Brain microvascular endothelial cell (primary cell): ENCODE data around the gene CFAP46.

Experiments
- DNase-seq: peaks from one replicate; pipeline ENCODE4 v3.0.0-alpha.2; 2020
- H3K27ac ChIP-seq: fragments of 250-450 bp; sonication (Bioruptor Pico); 2 replicates; pipeline ENCODE4 v1.5.1; 2020; ENCODE audit warnings: mild to moderate bottlenecking, moderate library complexity
- H3K27me3 ChIP-seq: fragments of 250-450 bp; sonication (Bioruptor Pico); replicated peaks from 2 replicates; pipeline ENCODE4 v1.5.1; 2020; ENCODE audit warnings: mild to moderate bottlenecking
- H3K36me3 ChIP-seq: fragments of 250-450 bp; sonication (Bioruptor Pico); replicated peaks from 2 replicates; pipeline ENCODE4 v1.5.1; 2020; ENCODE audit warnings: mild to moderate bottlenecking
- H3K4me3 ChIP-seq: 2 replicates; pipeline ENCODE4 v1.5.1; 2011; ENCODE audit warnings: low read depth, mild to moderate bottlenecking, control low read depth, low read length, moderate library complexity
- in situ Hi-C: cut with HindIII; loops from 2 replicates; pipeline ENCODE4 v1.10.0; 2017; ENCODE audit warnings: low sequenced_read_pairs, low pct_ligation_motif_present
- TF ChIP-seq, protein P1 (sequence below): IDR thresholded peaks from 2 replicates; pipeline ENCODE4 v1.5.1; 2011; ENCODE audit warnings: low read depth, mild to moderate bottlenecking, moderate library complexity, low read length, control low read depth, inconsistent platforms; ENCODE audit errors: missing control alignments

The CFAP46 gene

DNA sequence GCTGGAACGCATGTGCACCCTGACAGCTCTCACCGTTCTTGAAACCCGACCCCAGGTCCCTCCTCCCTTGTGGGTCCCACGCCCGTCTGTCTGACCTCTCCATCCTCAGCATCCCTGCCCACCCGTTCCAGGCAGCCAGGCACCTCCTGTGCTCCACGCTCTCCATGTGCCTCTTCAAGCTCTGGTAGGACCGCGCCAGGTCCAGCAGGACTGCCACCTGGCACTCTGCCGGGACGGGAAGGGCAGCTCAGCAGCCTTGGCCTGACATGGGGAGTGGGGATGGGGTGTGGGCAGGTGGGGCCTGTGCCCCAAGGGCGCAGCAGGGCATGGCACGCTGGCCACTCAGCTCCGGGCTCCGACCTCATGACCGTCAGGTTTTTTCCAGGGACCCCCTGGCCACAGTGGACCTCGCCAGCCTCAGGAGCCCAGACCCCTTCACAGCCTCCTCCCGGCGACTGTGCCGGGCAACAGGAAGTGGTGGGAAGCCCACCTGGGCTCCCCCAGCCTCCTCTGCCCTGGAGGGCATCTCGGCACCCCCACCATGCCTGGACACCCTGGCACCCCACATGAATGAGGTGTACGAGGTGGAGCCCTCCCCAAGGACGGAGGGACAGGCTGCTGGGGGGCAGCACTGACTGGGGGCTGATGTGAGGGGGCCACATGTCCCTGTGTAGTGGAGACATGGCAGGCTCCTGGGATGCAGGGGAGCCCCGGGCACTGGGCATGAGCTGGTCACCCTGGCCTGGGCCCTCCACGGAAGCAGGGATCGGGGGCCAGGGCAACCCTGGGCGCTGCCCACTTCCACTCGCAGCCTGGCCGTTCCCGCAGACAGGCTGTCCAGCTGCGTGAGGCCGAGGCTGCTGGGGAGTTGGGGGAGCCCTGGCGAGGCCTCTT is 131.3 kb downstream of the CFAP46 start:
- H3K4me3 ChIP-seq: no peak overlapping the region
- no peaks in the 10 kb centered on the region for H3K36me3 ChIP-seq
- H3K27me3 ChIP-seq: no peaks in the 10 kb centered on the region
- DNase-seq: no peak
- H3K27ac ChIP-seq: no peak overlapping the region
- in situ Hi-C loops: no loop called here
- TF ChIP-seq, protein P1, sequence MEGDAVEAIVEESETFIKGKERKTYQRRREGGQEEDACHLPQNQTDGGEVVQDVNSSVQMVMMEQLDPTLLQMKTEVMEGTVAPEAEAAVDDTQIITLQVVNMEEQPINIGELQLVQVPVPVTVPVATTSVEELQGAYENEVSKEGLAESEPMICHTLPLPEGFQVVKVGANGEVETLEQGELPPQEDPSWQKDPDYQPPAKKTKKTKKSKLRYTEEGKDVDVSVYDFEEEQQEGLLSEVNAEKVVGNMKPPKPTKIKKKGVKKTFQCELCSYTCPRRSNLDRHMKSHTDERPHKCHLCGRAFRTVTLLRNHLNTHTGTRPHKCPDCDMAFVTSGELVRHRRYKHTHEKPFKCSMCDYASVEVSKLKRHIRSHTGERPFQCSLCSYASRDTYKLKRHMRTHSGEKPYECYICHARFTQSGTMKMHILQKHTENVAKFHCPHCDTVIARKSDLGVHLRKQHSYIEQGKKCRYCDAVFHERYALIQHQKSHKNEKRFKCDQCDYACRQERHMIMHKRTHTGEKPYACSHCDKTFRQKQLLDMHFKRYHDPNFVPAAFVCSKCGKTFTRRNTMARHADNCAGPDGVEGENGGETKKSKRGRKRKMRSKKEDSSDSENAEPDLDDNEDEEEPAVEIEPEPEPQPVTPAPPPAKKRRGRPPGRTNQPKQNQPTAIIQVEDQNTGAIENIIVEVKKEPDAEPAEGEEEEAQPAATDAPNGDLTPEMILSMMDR: no peak

GRCh38 chr10:132810141-132810806 is 132.1 kb downstream of the CFAP46 start:
- H3K27me3 ChIP-seq: no peaks in the 10 kb centered on the region
- in situ Hi-C loops: no loop called here
- TF ChIP-seq, protein P1: no peak
- H3K36me3 ChIP-seq: no peaks in the 10 kb centered on the region
- H3K27ac ChIP-seq: no peak overlapping the region
- no peak for DNase-seq
- H3K4me3 ChIP-seq: no peak overlapping the region

GRCh38 chr10:132809232-132810140 is 132.9 kb downstream of the CFAP46 start:
- in situ Hi-C loops: no loop called here
- Histone ChIP-seq H3K36me3 (no peaks in the 10 kb centered on the region), H3K27me3 (no peaks in the 10 kb centered on the region), H3K4me3 (no peak overlapping the region), H3K27ac (no peak overlapping the region)
- DNase-seq: no peak
- TF ChIP-seq, protein P1: no peak

DNA sequence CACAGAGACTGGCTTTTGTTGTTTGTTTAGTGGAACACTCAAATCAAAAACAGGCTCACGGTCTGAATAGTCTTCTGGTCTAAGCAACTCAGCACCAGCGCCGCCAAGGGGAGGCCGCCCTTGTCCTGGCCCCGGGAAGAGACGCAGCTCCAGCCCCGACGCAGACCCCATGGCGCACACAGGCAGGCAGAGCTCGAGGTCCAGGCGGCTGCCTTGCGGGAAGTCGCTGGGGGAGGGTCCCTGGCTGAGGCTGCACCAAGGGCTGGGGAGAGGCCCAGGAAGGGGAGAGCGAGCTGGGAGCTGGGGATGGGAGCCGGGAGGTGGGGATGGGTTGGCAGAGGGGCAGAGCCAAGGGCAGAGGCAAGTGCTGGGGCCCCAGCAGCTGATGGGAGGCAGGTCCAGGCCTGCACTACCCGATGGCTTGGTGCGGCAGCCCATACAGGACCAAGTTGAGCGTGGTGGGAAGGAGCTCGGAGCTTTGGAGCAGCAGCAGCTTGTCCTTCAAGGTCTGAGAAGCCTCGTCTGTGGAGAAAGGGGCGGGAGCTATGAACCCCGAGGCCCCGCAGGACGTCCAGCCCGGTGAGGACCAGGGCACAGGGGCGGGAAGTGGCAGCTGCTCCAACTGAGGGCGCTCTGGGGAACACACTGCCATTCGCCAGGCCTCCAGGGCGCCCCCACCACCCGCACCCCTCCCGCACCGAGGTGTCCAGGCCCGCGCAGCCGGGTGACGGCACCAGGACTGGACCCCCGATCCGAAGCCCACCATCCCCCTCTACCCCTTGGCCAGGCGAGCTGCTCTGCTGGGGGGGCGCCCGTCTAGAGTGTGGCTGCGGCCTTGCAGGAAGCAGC is 133.8 kb downstream of the CFAP46 start:
- in situ Hi-C loops: no loop called here

GRCh38 chr10:132807621-132808049 is 134.7 kb downstream of the CFAP46 start:
- in situ Hi-C loops: no loop called here

More for the DNA sequence above, 133.8 kb downstream of the CFAP46 start:
- no peak overlapping the region for H3K27ac ChIP-seq
- H3K36me3 ChIP-seq: no peaks in the 10 kb centered on the region
- DNase-seq: no peak
- no peak overlapping the region for H3K4me3 ChIP-seq
- no peaks in the 10 kb centered on the region for H3K27me3 ChIP-seq
- TF ChIP-seq, protein P1: no peak

More at GRCh38 chr10:132807621-132808049, 134.7 kb downstream of the CFAP46 start:
- Histone ChIP-seq H3K36me3 (no peaks in the 10 kb centered on the region), H3K27ac (no peak overlapping the region), H3K27me3 (no peaks in the 10 kb centered on the region), H3K4me3 (no peak overlapping the region)
- no peak for DNase-seq
- TF ChIP-seq, protein P1: no peak
